Measurements from ENCODE around the gene OR2T3.
"Not testable (repeated sequence)": the region's sequence is repeated elsewhere in the genome, so short reads cannot be mapped to it uniquely, and the experiment has no call there.

The OR2T3 gene

DNA sequence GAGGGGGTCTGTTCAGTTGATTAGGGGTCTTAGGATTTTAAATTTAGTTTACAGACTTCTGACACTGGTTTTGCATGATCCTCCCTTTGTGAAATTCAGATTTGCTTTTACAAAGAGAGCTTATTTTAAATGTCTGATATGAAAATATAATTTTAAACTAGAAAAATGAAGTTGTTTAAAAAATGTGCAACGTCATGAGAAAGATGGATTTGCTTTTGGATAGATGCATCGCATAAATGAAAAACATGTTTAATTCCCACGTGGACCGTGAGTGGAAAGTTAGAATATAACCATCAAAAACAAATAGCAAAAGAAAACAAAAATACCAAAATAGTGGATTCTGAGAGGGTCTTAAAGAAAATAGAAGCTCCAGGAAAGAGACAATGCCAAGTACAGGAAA lies 2.0 kb upstream of the OR2T3 start:
- Histone ChIP-seq H3K4me3 (ENCODE audit: insufficient read depth in 1 of 2, low read depth in 1 of 2, low read length in 2 of 2) (no peak overlapping the region), H3K9me3 (ENCODE audit: control insufficient read depth, low read length) (peaks cover 6% of the 10 kb centered on the region), H2BK12ac (ENCODE audit: low read length in 2 of 2) (no peak overlapping the region), H2AFZ (ENCODE audit: low read depth, low read length) (no peak overlapping the region), H3K4me2 (ENCODE audit: low read length, poor library complexity, severe bottlenecking) (no peak overlapping the region), H4K8ac (ENCODE audit: low read length) (no peak overlapping the region), H3K27me3 (ENCODE audit: control insufficient read depth in 1 of 2, insufficient read depth in 1 of 2, low read length in 2 of 2) (no peaks in the 10 kb centered on the region), H2BK120ac (ENCODE audit: low read depth, low read length) (no peak overlapping the region), H3K14ac (ENCODE audit: low read length in 2 of 2) (no peak overlapping the region), H4K91ac (ENCODE audit: low read length) (no peak overlapping the region), H3K18ac (ENCODE audit: low read depth in 1 of 2, low read length in 2 of 2) (no peak overlapping the region), H3K27ac (ENCODE audit: low read length, poor library complexity, severe bottlenecking) (no peak overlapping the region), H3K36me3 (ENCODE audit: control insufficient read depth in 1 of 2, insufficient read depth in 2 of 2, low read depth in 1 of 2, low read length in 2 of 2) (no peaks in the 10 kb centered on the region), H2BK5ac (ENCODE audit: low read depth, low read length, poor library complexity, severe bottlenecking) (no peak overlapping the region), H3K79me1 (replicated peaks; ENCODE audit: low read length, poor library complexity, severe bottlenecking) (no peaks in the 10 kb centered on the region), H3K4me1 (ENCODE audit: control insufficient read depth, insufficient read depth, low read depth, low read length) (no peaks in the 10 kb centered on the region), H3K9ac (ENCODE audit: low read length) (no peak overlapping the region), H2AK5ac (ENCODE audit: low read length, severe bottlenecking) (no peak overlapping the region), H3K4ac (ENCODE audit: low read depth in 1 of 2, low read length in 2 of 2) (no peak overlapping the region), H3K23ac (ENCODE audit: low read length in 2 of 2) (no peak overlapping the region), H2BK15ac (ENCODE audit: low read depth, poor library complexity, severe bottlenecking) (no peak overlapping the region)
- DNase-seq = no peak
- 83% methylated on average over 1 of the region's 4 CpGs for WGBS

- not testable (repeated sequence) for H2BK120ac ChIP-seq (ENCODE audit: low read depth, low read length); H2AK5ac ChIP-seq (ENCODE audit: low read length, severe bottlenecking); H3K4me2 ChIP-seq (ENCODE audit: low read length, poor library complexity, severe bottlenecking); H4K8ac ChIP-seq (ENCODE audit: low read length); H2BK12ac ChIP-seq (ENCODE audit: low read length in 2 of 2); H3K4me3 ChIP-seq (ENCODE audit: insufficient read depth in 1 of 2, low read depth in 1 of 2, low read length in 2 of 2); H3K18ac ChIP-seq (ENCODE audit: low read depth in 1 of 2, low read length in 2 of 2); H3K9ac ChIP-seq (ENCODE audit: low read length); H2BK5ac ChIP-seq (ENCODE audit: low read depth, low read length, poor library complexity, severe bottlenecking); H3K4me1 ChIP-seq (ENCODE audit: control insufficient read depth, insufficient read depth, low read depth, low read length); H3K36me3 ChIP-seq (ENCODE audit: control insufficient read depth in 1 of 2, insufficient read depth in 2 of 2, low read depth in 1 of 2, low read length in 2 of 2); H4K91ac ChIP-seq (ENCODE audit: low read length); H3K27me3 ChIP-seq (ENCODE audit: control insufficient read depth in 1 of 2, insufficient read depth in 1 of 2, low read length in 2 of 2); H3K14ac ChIP-seq (ENCODE audit: low read length in 2 of 2); H3K27ac ChIP-seq (ENCODE audit: low read length, poor library complexity, severe bottlenecking); H3K79me1 ChIP-seq (replicated peaks; ENCODE audit: low read length, poor library complexity, severe bottlenecking); H3K23ac ChIP-seq (ENCODE audit: low read length in 2 of 2); DNase-seq; H2BK15ac ChIP-seq (ENCODE audit: low read depth, poor library complexity, severe bottlenecking); H3K4ac ChIP-seq (ENCODE audit: low read depth in 1 of 2, low read length in 2 of 2); H3K9me3 ChIP-seq (ENCODE audit: control insufficient read depth, low read length); H2AFZ ChIP-seq (ENCODE audit: low read depth, low read length)
- no CpG with 5 or more reads among the region's 2 CpGs for WGBS
These were observed 1.0 kb upstream of the OR2T3 start for GRCh38 chr1:248472111-248472510.

GRCh38 chr1:248475660-248476059 lies 2.5 kb downstream of the OR2T3 start:
- H3K4me1 ChIP-seq (ENCODE audit: control insufficient read depth, insufficient read depth, low read depth, low read length); H3K14ac ChIP-seq (ENCODE audit: low read length in 2 of 2); H2BK5ac ChIP-seq (ENCODE audit: low read depth, low read length, poor library complexity, severe bottlenecking); H2BK15ac ChIP-seq (ENCODE audit: low read depth, poor library complexity, severe bottlenecking); H2BK120ac ChIP-seq (ENCODE audit: low read depth, low read length); H2AK5ac ChIP-seq (ENCODE audit: low read length, severe bottlenecking); H3K4ac ChIP-seq (ENCODE audit: low read depth in 1 of 2, low read length in 2 of 2); DNase-seq; H2BK12ac ChIP-seq (ENCODE audit: low read length in 2 of 2); H2AFZ ChIP-seq (ENCODE audit: low read depth, low read length); H3K9ac ChIP-seq (ENCODE audit: low read length); H3K23ac ChIP-seq (ENCODE audit: low read length in 2 of 2); H4K8ac ChIP-seq (ENCODE audit: low read length); H3K4me3 ChIP-seq (ENCODE audit: insufficient read depth in 1 of 2, low read depth in 1 of 2, low read length in 2 of 2); H3K79me1 ChIP-seq (replicated peaks; ENCODE audit: low read length, poor library complexity, severe bottlenecking); H3K27me3 ChIP-seq (ENCODE audit: control insufficient read depth in 1 of 2, insufficient read depth in 1 of 2, low read length in 2 of 2); H3K27ac ChIP-seq (ENCODE audit: low read length, poor library complexity, severe bottlenecking); H3K4me2 ChIP-seq (ENCODE audit: low read length, poor library complexity, severe bottlenecking); H3K36me3 ChIP-seq (ENCODE audit: control insufficient read depth in 1 of 2, insufficient read depth in 2 of 2, low read depth in 1 of 2, low read length in 2 of 2); H4K91ac ChIP-seq (ENCODE audit: low read length); H3K9me3 ChIP-seq (ENCODE audit: control insufficient read depth, low read length); H3K18ac ChIP-seq (ENCODE audit: low read depth in 1 of 2, low read length in 2 of 2): not testable (repeated sequence)
- WGBS = no CpG with 5 or more reads among the region's 1 CpG

GRCh38 chr1:248481686-248482579 lies 8.8 kb downstream of the OR2T3 start:
- not testable (repeated sequence) for H3K4me1 ChIP-seq (ENCODE audit: control insufficient read depth, insufficient read depth, low read depth, low read length); H3K79me1 ChIP-seq (replicated peaks; ENCODE audit: low read length, poor library complexity, severe bottlenecking)
- 54% methylated on average over 9 of the region's 13 CpGs for WGBS

More at GRCh38 chr1:248481686-248482579, 8.8 kb downstream of the OR2T3 start:
- H3K4me3 ChIP-seq (ENCODE audit: insufficient read depth in 1 of 2, low read depth in 1 of 2, low read length in 2 of 2); H2BK5ac ChIP-seq (ENCODE audit: low read depth, low read length, poor library complexity, severe bottlenecking); H3K4me2 ChIP-seq (ENCODE audit: low read length, poor library complexity, severe bottlenecking); H3K18ac ChIP-seq (ENCODE audit: low read depth in 1 of 2, low read length in 2 of 2); H3K23ac ChIP-seq (ENCODE audit: low read length in 2 of 2); H2AFZ ChIP-seq (ENCODE audit: low read depth, low read length); DNase-seq; H3K36me3 ChIP-seq (ENCODE audit: control insufficient read depth in 1 of 2, insufficient read depth in 2 of 2, low read depth in 1 of 2, low read length in 2 of 2); H3K9ac ChIP-seq (ENCODE audit: low read length); H4K91ac ChIP-seq (ENCODE audit: low read length); H3K9me3 ChIP-seq (ENCODE audit: control insufficient read depth, low read length); H2BK12ac ChIP-seq (ENCODE audit: low read length in 2 of 2); H4K8ac ChIP-seq (ENCODE audit: low read length); H3K14ac ChIP-seq (ENCODE audit: low read length in 2 of 2); H3K27me3 ChIP-seq (ENCODE audit: control insufficient read depth in 1 of 2, insufficient read depth in 1 of 2, low read length in 2 of 2); H2BK15ac ChIP-seq (ENCODE audit: low read depth, poor library complexity, severe bottlenecking); H3K27ac ChIP-seq (ENCODE audit: low read length, poor library complexity, severe bottlenecking); H2AK5ac ChIP-seq (ENCODE audit: low read length, severe bottlenecking); H2BK120ac ChIP-seq (ENCODE audit: low read depth, low read length); H3K4ac ChIP-seq (ENCODE audit: low read depth in 1 of 2, low read length in 2 of 2): not testable (repeated sequence)
